GM13976 (cell line): ENCODE measurements around the gene ADIPOR2.

ENCODE experiments used
- DNase-seq: peaks from one replicate; pipeline ENCODE4 v3.0.0; 2012; ENCODE audit warnings: low spot score
- in situ Hi-C: fragments of 300-500 bp; cut with MboI; formaldehyde crosslinking; loops from one replicate; pipeline ENCODE4 v1.12.0; 2022; ENCODE audit warnings: low sequenced_read_pairs, mixed read lengths, inconsistent platforms; ENCODE audit not compliant: unreplicated experiment
- TF ChIP-seq, protein P1 (sequence below): IDR thresholded peaks from 2 replicates; pipeline ENCODE4 v1.5.1; 2012; ENCODE audit warnings: borderline replicate concordance, mild to moderate bottlenecking; ENCODE audit not compliant: insufficient read depth; ENCODE audit errors: extremely low read depth, missing control alignments, control extremely low read depth

The ADIPOR2 gene

DNA sequence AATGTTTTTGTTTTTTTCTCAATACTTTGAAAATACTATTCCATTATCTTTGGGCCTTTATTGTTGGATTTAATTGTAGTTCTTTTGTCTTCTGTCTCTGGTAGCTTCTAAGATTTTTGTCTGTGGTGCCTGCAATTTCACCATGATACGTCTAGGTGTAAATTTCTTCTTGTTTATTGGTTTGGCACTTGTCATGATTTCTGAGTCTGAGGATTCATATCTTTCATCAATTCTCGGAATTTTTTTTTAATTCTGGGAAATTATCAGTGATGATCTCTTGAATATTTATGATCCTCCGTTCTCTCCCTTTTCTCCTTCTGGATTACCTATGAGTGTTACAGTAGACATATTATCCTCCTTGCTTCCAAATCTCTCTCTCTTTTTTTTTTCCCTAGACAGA lies 14.8 kb upstream of the ADIPOR2 start:
- TF ChIP-seq, protein P1, sequence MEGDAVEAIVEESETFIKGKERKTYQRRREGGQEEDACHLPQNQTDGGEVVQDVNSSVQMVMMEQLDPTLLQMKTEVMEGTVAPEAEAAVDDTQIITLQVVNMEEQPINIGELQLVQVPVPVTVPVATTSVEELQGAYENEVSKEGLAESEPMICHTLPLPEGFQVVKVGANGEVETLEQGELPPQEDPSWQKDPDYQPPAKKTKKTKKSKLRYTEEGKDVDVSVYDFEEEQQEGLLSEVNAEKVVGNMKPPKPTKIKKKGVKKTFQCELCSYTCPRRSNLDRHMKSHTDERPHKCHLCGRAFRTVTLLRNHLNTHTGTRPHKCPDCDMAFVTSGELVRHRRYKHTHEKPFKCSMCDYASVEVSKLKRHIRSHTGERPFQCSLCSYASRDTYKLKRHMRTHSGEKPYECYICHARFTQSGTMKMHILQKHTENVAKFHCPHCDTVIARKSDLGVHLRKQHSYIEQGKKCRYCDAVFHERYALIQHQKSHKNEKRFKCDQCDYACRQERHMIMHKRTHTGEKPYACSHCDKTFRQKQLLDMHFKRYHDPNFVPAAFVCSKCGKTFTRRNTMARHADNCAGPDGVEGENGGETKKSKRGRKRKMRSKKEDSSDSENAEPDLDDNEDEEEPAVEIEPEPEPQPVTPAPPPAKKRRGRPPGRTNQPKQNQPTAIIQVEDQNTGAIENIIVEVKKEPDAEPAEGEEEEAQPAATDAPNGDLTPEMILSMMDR, result no peak
- in situ Hi-C loops, result no loop called here
- DNase-seq, result no peak

DNA sequence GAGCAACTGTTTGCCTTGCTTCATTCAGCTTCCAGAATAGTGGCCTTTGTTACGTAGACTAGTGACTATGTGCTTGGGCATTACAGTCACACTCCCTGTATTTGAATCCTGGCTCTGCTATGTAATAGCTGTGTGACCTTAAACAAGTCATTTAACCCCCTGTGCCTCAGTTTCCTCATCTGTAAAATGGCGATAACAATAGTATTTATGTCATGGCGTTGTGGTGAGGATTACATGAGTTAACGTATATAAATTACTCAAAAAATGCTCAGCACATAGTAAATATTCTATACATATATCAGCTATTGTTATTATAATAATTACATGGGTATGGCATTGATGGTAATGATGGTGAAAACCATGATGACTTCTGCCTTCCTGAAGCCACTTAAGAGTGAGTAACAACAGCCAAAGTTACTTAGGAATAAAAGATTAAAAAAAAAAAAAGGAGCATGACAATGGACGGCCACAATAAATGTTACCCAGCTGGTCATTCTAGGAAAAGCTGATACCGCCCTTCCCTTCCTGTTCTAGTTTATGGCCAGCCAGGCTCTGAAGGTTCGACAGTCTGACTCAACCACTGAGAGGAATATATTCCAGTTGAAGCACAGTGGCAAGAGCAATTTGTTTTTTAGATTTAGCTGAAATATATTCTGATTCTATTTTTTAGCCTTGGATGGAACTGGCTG lies 9.9 kb upstream of the ADIPOR2 start:
- no peak for DNase-seq
- TF ChIP-seq, protein P1, result no peak
- in situ Hi-C loops, result no loop called here

DNA sequence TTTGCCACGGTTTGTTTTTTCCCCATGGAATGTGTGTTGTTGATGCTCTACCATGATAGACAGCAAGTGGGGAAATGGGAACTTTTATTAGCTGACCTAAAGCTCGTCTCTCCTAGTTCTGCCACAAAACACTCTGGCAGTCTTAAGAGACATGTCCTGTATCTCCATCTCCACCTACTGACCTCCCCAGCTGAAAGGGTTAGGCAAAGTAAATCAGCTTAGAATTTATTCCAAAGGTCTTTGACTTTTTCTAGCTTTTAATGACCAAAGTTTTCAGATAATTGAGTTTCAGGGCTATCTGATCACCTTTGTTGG lies 9.4 kb upstream of the ADIPOR2 start:
- no peak for DNase-seq
- TF ChIP-seq, protein P1, result no peak
- in situ Hi-C loops, result no loop called here

DNA sequence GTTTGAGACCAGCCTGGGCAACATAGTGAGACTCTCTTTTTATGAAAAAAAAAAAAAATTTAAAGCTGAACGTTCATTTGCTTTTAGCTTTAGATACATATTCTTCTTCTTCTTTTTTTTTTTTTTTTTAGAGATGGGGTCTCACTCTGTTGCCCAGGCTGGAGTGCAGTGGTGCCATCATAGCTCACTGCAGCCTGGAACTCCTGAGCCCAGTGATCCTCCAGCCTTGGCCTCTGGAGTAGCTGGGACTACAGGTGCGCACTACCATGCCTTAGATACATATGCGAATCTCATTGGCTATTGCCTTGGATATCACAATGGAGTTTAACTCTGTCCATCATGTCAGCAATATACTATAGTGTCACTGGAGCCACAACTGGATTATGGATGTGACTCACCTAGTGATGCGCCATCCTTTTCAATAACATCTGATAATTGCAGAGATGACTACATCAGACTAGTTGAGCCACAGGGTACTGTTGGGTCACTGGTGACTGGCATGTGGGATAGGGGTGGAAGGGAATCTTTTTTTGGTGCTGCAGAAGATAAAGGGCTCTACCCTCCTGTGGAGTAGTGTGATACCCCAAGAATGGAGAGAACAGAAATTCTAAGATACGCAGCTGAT lies 2.7 kb upstream of the ADIPOR2 start:
- TF ChIP-seq, protein P1, result no peak
- DNase-seq, result no peak
- in situ Hi-C loops, result no loop called here

DNA sequence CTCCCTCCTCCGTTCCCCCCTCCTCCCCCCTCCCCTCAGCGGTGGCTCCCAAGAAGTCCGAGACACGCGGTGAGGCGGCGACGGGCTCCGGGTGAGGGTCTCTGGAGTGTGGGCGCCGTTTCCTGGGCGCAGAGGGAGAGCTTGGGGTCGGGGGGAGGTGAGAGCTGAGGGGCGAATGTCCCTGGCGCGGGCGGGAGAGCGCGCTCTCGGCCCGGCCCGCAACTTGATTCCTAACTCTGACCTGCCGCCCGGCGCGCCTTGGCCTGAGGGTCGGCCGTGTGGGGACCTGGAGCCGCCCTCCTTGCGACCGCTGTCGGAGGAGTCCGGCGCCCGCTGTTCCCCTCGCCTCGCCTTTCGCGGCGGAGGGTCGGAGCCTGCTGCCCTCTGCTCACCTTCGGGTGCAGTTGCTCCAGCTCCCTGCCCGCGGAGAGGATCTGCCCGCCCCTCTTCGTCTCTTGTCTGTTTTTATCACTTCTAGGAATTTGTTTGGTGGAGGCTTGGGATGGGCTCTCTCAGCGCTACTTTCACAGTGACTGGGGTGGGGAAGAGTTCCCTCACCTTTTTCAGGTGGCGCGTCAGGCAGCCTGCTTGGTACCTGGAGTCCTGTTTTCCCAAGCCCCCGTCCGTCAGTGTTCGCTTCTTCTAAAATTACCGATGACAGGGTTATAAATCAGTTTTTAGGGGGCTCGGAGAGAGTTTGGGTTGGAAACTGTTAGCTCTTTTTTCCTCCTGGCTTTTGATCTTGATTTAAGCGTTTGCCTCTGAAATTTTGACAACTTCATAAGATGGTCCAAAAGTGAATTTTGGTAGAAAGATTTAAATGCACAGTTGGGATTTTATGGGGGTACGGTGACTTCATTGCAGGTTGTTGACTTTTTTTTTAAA lies 495 bp downstream of the ADIPOR2 start:
- in situ Hi-C loops, result no loop called here
- TF ChIP-seq, protein P1, result no peak
- DNase-seq, result peak; percentile 64

DNA sequence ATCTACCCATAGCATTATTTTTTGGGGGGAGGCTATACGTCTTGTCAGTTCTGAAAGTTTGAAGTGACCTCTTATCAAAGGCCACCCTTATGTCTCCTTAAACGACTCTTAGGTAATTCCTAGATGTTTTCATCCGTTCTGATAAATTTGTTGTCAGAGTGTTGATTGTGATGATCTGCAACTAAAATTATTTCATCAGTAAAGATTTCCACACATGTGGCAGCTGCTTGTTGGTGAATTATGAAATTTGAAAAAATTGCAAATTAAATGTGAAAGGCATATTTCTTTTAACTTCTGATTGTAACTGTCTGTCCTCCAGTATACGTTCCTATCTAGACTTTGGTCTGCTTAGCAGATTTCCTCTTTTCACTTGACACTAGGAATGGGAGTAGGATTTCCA lies 1.4 kb downstream of the ADIPOR2 start:
- DNase-seq, result no peak
- in situ Hi-C loops, result no loop called here
- TF ChIP-seq, protein P1, result no peak
